ENCODE results near the gene PRDM16. TPM values are rescaled to one million over a fixed set of nuclear protein-coding genes. Genes with fewer than 3 reads are reported as not detected.

The PRDM16 gene
- total and polyA plus RNA-seq, 2 of the 8 experiments (the other 6 are each of a cell fraction or from before 2014, with no cell fraction given): 0.39 to 0.43 TPM

GRCh38 chr1:3313576-3313950 lies 244.6 kb downstream of the PRDM16 start (continued):
- no peak for TF ChIP-seq CBX5 (IDR thresholded peaks at IDR 0.05; ENCODE audit: low read depth, low read length)
- no peak for TF ChIP-seq TEAD4 (IDR thresholded peaks at IDR 0.05; ENCODE audit: low read depth, low read length)
- TF ChIP-seq POLR2AphosphoS5 (IDR thresholded peaks at IDR 0.05; ENCODE audit: low read depth, low read length): no peak
- no peak for TF ChIP-seq EGR1 (IDR thresholded peaks at IDR 0.05; ENCODE audit: borderline replicate concordance, low read depth, low read length)

Data from H1 (cell line).